Islet precursor cell (in vitro differentiated cells): ENCODE results near the gene ANKRD65.
A peak's percentile ranks its signal among the peaks of the same experiment; 100 is the strongest.

Experiments used
- DNase-seq: peaks from one replicate; pipeline ENCODE4 v3.0.0-alpha.2; 2018

Gene ANKRD65

DNA sequence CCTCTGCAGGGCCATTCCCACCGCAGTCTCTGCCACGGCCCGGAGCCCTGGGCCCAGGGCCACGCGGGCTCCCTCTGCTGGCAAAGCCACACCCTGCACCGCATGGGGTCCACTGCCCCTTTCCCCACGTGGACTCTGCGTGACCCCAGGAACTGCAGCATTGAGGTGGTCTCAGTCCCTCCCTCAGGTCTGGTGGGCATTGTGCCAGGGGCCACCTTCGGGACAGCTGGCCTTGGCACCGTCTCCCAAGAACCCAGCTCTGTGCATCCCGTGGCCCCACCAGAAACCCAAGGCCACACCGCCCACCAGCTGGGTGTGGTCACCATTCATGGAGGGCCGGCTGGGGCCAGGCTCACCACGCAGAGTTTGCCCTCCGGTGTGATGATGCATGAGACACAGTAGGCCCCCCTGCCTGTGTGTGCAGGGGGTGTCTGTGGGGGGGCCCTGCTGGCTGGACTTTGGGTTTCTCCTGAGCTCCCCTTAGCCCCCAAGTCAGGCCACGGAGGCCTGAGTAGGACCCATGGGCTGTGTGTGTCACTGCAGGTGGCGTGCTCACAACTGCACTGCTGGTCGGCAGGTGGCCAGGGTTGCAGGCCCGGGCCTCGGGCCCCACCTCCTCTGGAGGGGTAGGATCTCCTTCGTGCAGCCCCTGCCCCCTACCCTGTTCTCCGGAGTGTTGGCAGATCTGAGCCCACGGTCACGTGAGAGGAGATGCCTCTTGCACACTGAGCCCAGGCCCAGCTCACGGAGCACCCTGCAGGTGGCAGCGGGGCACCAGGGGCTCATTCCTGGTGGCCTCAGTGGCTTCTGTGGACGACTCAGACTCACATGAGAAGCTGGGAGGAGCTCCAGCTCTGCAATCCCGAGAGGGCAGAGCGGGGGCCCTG, 20.2 kb upstream of the ANKRD65 start:
- no peak for DNase-seq

DNA sequence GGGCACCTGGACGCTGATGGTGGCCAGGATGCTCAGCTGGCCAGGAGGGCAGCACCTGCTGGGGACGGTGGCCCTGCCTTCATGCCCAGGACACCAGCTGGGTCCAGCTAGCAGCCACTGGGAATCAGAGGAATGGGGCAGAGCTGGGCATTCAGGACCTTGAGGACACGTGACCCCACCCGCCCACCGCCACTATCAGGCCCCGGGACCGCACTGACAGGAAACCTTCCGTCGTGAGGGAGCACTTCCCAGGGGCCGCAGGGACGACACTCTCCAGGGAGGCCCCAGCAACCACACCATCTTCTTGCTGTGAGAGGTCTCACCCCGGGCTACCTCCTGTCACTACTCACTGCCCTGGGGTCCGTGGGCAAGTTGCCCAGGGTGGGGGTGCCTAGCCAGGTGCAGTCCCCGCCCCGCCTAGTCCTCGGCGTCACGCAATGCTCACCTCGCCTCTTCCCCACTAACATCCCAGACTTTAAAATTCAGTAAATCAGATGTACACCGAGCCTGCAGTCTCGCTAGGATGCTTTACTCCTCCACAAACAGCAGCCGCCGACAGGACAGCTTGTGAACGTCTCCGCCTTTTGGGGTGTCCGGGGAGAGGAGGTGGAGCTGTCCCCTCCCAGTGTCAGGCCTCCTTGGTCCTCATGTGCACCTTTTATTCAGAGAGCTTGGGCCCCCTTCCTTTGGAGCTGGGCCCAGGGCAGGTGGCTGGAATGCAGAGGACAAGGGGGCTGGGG, 19.4 kb upstream of the ANKRD65 start:
- no peak for DNase-seq

- DNase-seq = no peak
These were observed 18.6 kb upstream of the ANKRD65 start for GRCh38 chr1:1439546-1440261.

DNA sequence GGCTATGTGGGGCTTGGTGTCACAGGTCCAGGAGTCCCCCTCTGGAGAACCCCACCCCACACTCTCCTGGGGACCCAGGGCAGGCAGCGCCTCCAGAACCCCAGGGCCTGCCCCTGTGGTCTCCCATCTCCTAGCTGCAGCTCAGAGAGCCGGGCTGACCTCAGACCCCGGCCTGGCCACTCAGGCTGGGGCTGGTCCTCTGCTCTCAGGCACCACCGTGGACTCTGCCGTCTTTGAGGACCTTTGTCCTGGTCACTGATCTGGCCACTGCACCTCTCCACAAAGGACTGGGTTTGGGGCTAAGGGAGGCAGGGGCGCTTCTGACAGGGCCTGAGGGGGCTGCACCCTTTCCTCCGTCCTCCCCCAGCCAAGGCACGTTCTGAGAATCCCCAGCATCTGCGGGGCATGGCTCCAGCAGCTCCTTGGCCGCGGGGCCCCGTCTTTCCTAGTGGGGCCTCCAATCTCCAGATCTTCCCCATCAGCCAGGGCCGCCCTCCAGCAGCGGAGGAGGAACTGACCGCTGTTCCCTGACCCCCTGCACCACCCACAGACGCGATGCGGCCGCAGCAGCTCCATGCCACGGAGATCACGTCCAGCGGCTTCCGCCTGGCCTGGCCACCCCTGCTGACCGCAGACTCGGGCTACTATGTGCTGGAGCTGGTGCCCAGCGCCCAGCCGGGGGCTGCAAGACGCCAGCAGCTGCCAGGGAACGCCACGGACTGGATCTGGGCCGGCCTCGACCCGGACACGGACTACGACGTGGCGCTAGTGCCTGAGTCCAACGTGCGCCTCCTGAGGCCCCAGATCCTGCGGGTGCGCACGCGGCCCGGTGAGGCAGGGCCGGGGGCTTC, 17.7 kb upstream of the ANKRD65 start:
- DNase-seq = no peak

- no peak for DNase-seq
These were observed 16.9 kb upstream of the ANKRD65 start for GRCh38 chr1:1437904-1438376.

- no peak for DNase-seq
These were observed 16.2 kb upstream of the ANKRD65 start for GRCh38 chr1:1437033-1437903.

DNA sequence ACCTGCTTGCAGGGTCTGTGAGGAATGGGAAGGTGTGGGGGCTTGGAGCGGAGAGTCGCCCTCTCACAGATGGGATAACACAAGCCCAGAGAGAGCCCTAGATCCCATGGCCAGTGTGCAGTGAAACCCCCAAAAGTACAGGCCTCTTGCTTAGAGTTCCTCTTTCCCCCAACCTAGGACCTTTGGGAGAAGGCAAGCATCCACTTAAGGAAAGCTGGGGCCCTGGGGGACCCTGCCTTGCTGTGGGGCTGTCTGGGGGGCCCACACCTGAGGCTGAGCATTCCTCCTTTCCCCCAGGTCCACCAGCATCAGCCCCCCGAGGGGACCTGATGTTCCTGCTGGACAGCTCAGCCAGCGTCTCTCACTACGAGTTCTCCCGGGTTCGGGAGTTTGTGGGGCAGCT, 15.6 kb upstream of the ANKRD65 start:
- DNase-seq = no peak

DNA sequence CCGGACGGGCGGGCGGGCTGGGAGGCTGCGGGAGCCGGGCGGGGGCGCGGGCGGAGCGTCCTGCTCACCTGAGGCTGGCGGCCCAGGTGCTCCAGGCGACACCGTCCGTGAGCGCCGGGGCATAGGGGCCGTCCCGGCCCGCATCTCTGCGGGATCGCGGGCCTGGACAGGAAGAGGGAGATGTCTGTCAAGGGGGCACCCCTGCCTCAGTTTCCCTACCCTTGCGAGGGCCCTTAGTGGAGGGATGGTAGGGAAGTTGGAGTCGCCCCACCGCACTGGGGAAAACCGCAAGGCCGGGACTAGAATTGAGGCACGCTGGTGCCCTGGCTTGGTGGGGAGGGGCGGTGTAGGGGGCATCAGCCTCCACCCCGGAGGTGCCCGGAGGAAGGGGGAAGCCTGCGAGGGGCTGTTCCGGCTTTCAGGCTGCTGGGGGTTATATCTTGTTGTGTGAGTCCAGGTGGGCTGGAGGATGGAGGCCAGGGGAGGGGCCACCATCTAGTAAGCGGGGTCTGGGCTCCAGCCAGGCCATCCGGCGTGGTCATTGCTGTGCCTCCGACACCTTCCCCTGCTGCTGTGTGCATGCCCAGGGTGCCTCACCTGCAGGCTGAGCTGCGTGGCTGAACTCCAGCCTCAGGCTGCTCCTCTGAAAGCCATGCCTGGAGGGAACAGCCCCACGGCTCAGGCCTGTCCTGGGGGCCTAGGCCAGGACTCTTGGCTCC, 15.0 kb upstream of the ANKRD65 start:
- no peak for DNase-seq

- peak; percentile 85 for DNase-seq
These were observed 14.2 kb upstream of the ANKRD65 start, which contains the start of gene VWA1 for GRCh38 chr1:1435106-1435903. VWA1 (plus strand) TSS chr1:1435690; CDS start chr1:1435749, 59 bp downstream.

DNA sequence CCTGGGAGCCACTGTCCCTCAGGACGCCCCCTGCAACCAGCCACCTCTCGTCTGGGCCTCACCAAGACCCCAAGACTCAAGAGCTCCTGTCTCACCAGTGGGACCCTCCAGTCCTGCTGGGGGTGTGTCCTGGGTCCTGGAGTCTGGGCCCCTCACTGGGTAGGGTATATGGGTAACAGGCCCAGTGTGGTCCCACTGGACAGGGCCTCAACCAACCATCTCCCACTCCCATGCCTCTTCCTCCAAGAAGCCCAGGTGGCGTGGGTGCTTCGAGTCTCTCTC, 13.7 kb upstream of the ANKRD65 start:
- no peak for DNase-seq

DNA sequence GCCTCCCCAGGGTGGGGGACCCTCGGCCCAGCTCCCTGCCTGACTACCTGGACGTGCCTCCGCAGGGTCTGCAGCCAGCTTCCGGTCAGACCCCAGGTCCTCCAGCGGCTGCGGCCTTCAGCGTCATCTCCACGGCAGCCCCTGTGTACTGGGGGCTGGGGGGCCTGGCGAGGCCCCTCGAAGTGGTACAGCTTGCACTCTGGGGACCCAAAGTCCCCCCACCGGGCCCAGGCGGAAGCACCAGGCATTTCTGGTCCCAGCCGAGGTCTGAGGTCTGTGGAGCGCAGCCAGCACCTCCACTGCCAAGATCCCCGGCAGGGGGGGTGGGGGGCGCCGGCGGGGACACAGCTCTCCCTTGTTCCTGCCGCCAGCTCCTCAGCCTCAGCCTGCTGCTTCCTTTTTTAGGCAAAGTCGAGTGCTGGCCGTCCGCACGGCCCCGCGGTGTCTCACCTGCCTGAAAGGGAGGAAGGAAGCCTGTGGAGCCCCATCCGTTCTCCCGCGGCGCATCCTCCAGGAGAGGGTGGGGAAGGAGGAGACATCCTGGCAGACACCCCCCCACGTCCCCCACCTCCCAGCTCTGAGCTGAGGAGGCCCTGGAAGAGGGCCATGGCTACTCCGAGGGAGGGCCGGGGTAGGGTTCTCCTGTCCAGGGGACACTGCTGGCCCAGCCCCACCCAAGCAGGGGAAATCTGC, 13.2 kb upstream of the ANKRD65 start:
- DNase-seq = peak; percentile 85

GRCh38 chr1:1433804-1434130, 12.7 kb upstream of the ANKRD65 start:
- DNase-seq = peak; percentile 89

DNA sequence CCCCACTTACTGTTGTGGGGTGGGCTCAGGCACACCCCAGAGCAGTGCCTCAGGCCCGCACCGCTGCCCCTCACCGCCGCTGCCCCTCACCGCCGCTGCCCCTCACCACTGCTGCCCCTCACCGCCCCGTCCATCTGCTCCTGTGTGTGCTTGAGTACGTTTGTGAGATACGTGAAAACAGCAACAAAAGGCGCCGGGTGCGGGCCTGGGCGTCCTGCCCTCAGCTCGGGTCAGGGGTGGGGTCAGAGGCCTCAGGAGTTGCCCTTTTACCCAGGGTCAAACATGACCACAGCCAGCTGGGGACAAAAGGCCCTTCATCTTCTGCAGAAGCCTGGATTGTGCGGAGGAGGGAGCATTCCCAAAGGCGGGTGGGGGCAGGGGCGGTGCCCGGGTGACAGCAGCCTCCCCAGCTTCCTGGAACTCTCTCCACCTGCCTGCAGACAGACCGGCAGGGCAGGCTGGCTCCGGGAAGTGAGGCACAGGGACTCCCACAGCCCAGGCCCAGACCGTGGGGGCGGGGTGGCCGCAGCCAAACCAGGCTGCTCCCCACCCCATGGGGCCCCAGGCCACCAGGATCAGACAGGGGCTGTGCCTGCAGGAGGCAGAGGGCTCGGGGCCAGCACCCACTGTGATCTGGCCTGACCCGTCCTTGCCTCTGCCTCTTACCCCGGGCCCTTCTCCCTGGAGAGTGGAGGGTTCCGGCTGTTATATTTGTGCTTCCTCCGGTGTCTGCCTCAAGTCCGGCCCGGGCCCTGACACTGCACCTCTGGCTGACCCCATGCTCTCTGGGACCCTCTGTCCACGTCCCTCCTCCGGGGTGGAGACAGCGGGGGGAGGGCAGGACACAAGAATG, 12.1 kb upstream of the ANKRD65 start:
- peak; percentile 98 for DNase-seq

DNA sequence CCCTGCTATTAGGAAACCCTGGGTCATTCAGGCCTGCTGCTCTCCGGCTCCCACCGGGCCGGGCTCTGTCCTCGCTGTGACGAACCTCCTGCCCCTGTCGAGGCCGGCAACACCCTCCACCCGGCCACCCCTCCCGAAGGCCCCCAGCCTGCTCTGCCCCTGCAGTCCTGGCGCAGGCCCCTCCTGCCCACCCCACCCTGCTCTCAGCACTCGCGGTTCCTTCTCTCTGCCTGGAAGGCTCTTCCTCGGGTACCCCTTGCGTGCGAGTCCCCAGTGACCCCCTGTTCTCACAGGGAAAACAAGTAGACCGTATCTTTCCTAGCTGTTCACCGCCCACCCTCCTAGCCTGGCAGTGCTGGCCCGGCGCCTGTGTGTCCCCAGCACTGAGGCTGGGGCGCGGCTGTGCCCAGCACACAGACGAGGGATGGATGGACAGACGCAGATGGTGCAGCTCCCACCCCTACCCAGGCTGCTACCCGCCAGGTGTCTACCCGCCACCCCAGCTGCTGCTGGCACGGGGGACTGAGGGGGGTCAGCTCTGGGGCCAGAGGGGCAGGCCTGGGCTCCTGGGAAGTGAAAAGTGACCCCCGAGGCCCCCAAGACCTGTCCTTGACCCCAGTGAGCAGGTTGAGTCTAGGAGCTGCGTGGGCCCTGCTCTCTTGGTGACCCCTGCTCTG, 11.3 kb upstream of the ANKRD65 start:
- DNase-seq = no peak

DNA sequence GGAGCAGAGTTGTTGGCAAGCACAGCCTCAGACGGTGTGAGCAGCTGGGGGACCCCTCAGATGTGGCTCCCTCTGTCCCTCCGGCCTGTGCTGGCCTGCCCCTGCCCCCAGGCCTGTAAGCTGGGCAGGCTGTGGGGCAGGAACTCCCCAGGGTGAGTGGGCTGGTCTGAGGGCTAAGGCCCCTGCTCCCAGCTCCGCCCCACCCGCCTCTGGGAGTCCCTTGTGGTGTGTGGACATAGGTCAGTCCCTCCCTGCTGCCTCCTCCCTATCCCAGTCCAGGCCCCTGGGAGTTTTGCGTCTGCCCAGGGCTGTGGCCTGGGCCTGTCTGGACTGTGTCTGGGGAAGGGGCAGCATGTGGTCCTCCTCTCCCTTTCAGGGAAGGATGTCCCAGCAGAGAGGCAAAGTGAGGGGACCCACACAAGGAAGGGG, 10.8 kb upstream of the ANKRD65 start:
- peak; percentile 96 for DNase-seq

- no peak for DNase-seq
These were observed 10.1 kb upstream of the ANKRD65 start for GRCh38 chr1:1430992-1431844.
